AG10803 (cell line): Measurements from ENCODE around the gene COL27A1.
"Not testable (repeated sequence)": the region's sequence is repeated elsewhere in the genome, so short reads cannot be mapped to it uniquely, and the experiment has no call there.

Source experiments
- DNase-seq: peaks from one replicate; pipeline ENCODE4 v3.0.0; 2010; ENCODE audit warnings: low read depth
- H3K4me3 ChIP-seq: 2 replicates; pipeline ENCODE4 v1.5.1; 2011; ENCODE audit warnings: mild to moderate bottlenecking, low read length, control low read depth
- CTCF ChIP-seq: conservative IDR thresholded peaks from 2 replicates; pipeline ENCODE4 v1.5.1; 2011; ENCODE audit warnings: mild to moderate bottlenecking, low read length, control low read depth, inconsistent platforms

The COL27A1 gene

GRCh38 chr9:114327749-114328148 lies 172.4 kb downstream of the COL27A1 start:
- DNase-seq, result no peak
- no peak overlapping the region for H3K4me3 ChIP-seq
- no peak for TF ChIP-seq CTCF

GRCh38 chr9:114328357-114328820 lies 173.1 kb downstream of the COL27A1 start:
- H3K4me3 ChIP-seq, DNase-seq: not testable (repeated sequence)

GRCh38 chr9:114328937-114329624 lies 173.7 kb downstream of the COL27A1 start:
- not testable (repeated sequence) for H3K4me3 ChIP-seq, DNase-seq

GRCh38 chr9:114329625-114330022 lies 174.3 kb downstream of the COL27A1 start, which contains the start of gene ORM2:
ORM2 (plus strand) TSS chr9:114329869; CDS start chr9:114329905, 36 bp downstream.
- DNase-seq, H3K4me3 ChIP-seq: not testable (repeated sequence)

GRCh38 chr9:114330636-114331035 lies 175.3 kb downstream of the COL27A1 start:
- no peak for DNase-seq
- TF ChIP-seq CTCF, result no peak
- no peak overlapping the region for H3K4me3 ChIP-seq

- not testable (repeated sequence) for DNase-seq, H3K4me3 ChIP-seq
Measured at GRCh38 chr9:114331229-114332195, 176.2 kb downstream of the COL27A1 start.

GRCh38 chr9:114332474-114333040 lies 177.2 kb downstream of the COL27A1 start:
- DNase-seq, result peak; percentile 6
- H3K4me3 ChIP-seq, result not testable (repeated sequence)

GRCh38 chr9:114333718-114334117 lies 178.4 kb downstream of the COL27A1 start:
- not testable (repeated sequence) for DNase-seq, H3K4me3 ChIP-seq

GRCh38 chr9:114334490-114334889 lies 179.2 kb downstream of the COL27A1 start:
- DNase-seq, result no peak
- H3K4me3 ChIP-seq, result no peak overlapping the region
- TF ChIP-seq CTCF, result no peak

- H3K4me3 ChIP-seq, result no peak overlapping the region
- DNase-seq, result no peak
- TF ChIP-seq CTCF, result no peak
Measured at GRCh38 chr9:114335745-114336144, 180.4 kb downstream of the COL27A1 start.
